Measurements from ENCODE around the gene CYP27C1.
"Not testable (repeated sequence)": the region's sequence is repeated elsewhere in the genome, so short reads cannot be mapped to it uniquely, and the experiment has no call there.

CYP27C1 gene

GRCh38 chr2:127220102-127220767, at the start of gene CYP27C1:
Gene CYP27C1, minus strand, starts transcription at chr2:127220299. Its CDS starts 29 bp downstream, at chr2:127220270.
- Histone ChIP-seq H3K4me1 (ENCODE audit: control insufficient read depth, insufficient read depth, low read length) (peaks cover 15% of the 10 kb centered on the region), H3K4me3 (ENCODE audit: low read length in 2 of 2) (peak within 1 kb of the TSS; percentile 43 to 71), H3K9ac (ENCODE audit: low read length in 2 of 2) (peak within 1 kb of the TSS; percentile 29 to 48)

DNA sequence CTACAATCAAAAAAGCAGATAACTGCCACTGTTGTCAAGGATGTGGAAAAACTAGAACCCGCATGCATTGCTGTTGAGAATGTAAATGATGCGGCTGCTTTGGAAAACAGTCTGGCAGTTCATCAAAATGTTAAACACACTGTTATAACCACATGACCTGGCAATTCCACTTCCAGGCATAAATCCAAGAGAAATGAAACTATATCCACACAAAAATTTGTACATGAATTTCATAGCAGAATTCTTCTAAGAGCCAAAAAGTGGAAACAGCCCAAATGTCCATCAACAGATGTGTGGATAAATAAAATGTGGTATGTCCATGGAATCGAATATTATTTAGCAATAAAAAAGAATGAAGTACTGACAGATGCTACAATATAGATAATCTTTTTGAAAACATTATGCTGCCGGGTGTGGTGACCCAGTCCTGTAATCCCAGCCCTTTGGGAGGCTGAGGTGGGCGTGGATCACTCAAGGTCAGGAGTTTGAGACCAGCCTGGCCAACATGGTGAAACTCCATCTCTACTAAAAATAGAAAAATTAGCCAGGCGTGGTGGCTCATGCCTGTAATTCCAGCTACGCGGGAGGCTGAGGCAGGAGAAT, 41.8 kb upstream of the CYP27C1 start:
- Histone ChIP-seq H3K27ac (ENCODE audit: low read length) (no peak overlapping the region), H3K9me3 (ENCODE audit: control insufficient read depth in 2 of 2, low read length in 2 of 2) (no peaks in the 10 kb centered on the region), H3K9ac (ENCODE audit: low read length in 2 of 2) (no peak overlapping the region), H3K27me3 (ENCODE audit: control insufficient read depth in 1 of 2, insufficient read depth in 2 of 2, low read length in 2 of 2) (no peaks in the 10 kb centered on the region), H3K4me1 (ENCODE audit: control insufficient read depth, insufficient read depth, low read length) (no peaks in the 10 kb centered on the region), H3K4me3 (ENCODE audit: low read length in 2 of 2) (no peak overlapping the region), H3K36me3 (ENCODE audit: control insufficient read depth in 2 of 2, insufficient read depth in 2 of 2, low read length in 2 of 2) (peaks cover 37 to 45% of the 10 kb centered on the region in 2 donors)

More at GRCh38 chr2:127220102-127220767, at the start of gene CYP27C1:
- Histone ChIP-seq H3K27ac (ENCODE audit: low read length) (no peak within 1 kb of the TSS), H3K27me3 (ENCODE audit: control insufficient read depth in 1 of 2, insufficient read depth in 2 of 2, low read length in 2 of 2) (peaks cover 13 to 22% of the 10 kb centered on the region in 2 donors), H3K9me3 (ENCODE audit: control insufficient read depth in 2 of 2, low read length in 2 of 2) (no peaks in the 10 kb centered on the region), H3K36me3 (ENCODE audit: control insufficient read depth in 2 of 2, insufficient read depth in 2 of 2, low read length in 2 of 2) (no peaks in the 10 kb centered on the region)

GRCh38 chr2:127259355-127259754, 39.3 kb upstream of the CYP27C1 start:
- peaks cover 41 to 50% of the 10 kb centered on the region in 2 donors for H3K36me3 ChIP-seq (ENCODE audit: control insufficient read depth in 2 of 2, insufficient read depth in 2 of 2, low read length in 2 of 2)
- no peak overlapping the region for H3K27ac ChIP-seq (ENCODE audit: low read length)
- H3K9ac ChIP-seq (ENCODE audit: low read length in 2 of 2): no peak overlapping the region
- H3K9me3 ChIP-seq (ENCODE audit: control insufficient read depth in 2 of 2, low read length in 2 of 2): no peaks in the 10 kb centered on the region
- no peaks in the 10 kb centered on the region for H3K27me3 ChIP-seq (ENCODE audit: control insufficient read depth in 1 of 2, insufficient read depth in 2 of 2, low read length in 2 of 2)
- H3K4me3 ChIP-seq (ENCODE audit: low read length in 2 of 2): no peak overlapping the region
- H3K4me1 ChIP-seq (ENCODE audit: control insufficient read depth, insufficient read depth, low read length): no peaks in the 10 kb centered on the region

DNA sequence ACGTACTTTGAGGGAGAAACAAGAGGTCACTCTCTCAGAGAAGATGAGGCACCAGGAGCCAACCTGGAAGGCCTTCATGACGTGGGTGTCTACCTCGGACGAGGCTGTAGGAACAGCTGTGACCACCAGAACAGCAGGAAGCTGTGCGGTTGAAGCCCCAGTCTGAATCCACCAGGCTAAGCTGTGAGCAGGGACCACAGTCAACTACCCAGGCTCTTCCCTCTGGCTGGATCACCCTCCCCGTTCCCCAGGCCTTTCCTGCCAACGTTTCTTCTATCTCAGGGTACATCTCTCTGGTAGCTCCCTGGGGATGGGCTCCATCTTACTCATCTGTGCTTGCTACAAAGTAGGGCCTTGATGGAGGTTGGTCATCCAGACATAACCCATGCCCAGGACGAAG, 36.8 kb upstream of the CYP27C1 start:
- no peak overlapping the region for H3K27ac ChIP-seq (ENCODE audit: low read length)
- no peaks in the 10 kb centered on the region for H3K27me3 ChIP-seq (ENCODE audit: control insufficient read depth in 1 of 2, insufficient read depth in 2 of 2, low read length in 2 of 2)
- H3K36me3 ChIP-seq (ENCODE audit: control insufficient read depth in 2 of 2, insufficient read depth in 2 of 2, low read length in 2 of 2): peaks cover 35 to 44% of the 10 kb centered on the region in 2 donors
- no peak overlapping the region for H3K4me3 ChIP-seq (ENCODE audit: low read length in 2 of 2)
- H3K9me3 ChIP-seq (ENCODE audit: control insufficient read depth in 2 of 2, low read length in 2 of 2): no peaks in the 10 kb centered on the region
- H3K9ac ChIP-seq (ENCODE audit: low read length in 2 of 2): no peak overlapping the region
- H3K4me1 ChIP-seq (ENCODE audit: control insufficient read depth, insufficient read depth, low read length): no peaks in the 10 kb centered on the region

GRCh38 chr2:127256381-127256780, 36.3 kb upstream of the CYP27C1 start:
- H3K4me3 ChIP-seq (ENCODE audit: low read length in 2 of 2): no peak overlapping the region
- no peak overlapping the region for H3K9ac ChIP-seq (ENCODE audit: low read length in 2 of 2)
- H3K27me3 ChIP-seq (ENCODE audit: control insufficient read depth in 1 of 2, insufficient read depth in 2 of 2, low read length in 2 of 2): no peaks in the 10 kb centered on the region
- no peaks in the 10 kb centered on the region for H3K9me3 ChIP-seq (ENCODE audit: control insufficient read depth in 2 of 2, low read length in 2 of 2)
- H3K4me1 ChIP-seq (ENCODE audit: control insufficient read depth, insufficient read depth, low read length): no peaks in the 10 kb centered on the region
- peaks cover 33 to 43% of the 10 kb centered on the region in 2 donors for H3K36me3 ChIP-seq (ENCODE audit: control insufficient read depth in 2 of 2, insufficient read depth in 2 of 2, low read length in 2 of 2)
- H3K27ac ChIP-seq (ENCODE audit: low read length): no peak overlapping the region

DNA sequence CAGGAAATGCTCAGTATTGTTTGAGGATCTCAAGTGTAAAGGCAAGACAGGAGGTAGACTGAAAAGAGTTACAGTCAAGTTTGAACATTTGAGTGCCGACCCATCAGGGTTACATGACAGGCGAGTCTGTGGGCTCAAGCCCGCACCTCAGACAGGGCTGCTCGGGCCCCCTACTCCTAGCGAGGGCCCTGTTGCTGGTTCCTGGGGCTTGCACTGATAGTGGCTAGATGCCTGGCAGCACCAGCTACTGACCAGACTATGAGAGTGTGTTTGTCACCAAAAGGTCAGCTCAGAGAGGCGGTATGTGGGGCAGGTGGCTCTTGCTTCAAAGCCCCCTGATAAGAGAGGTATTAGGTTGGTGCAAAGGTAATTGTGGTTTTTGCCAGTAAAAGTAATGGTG, 35.6 kb upstream of the CYP27C1 start:
- Histone ChIP-seq H3K9me3 (ENCODE audit: control insufficient read depth in 2 of 2, low read length in 2 of 2) (no peaks in the 10 kb centered on the region), H3K27me3 (ENCODE audit: control insufficient read depth in 1 of 2, insufficient read depth in 2 of 2, low read length in 2 of 2) (no peaks in the 10 kb centered on the region), H3K9ac (ENCODE audit: low read length in 2 of 2) (no peak overlapping the region), H3K27ac (ENCODE audit: low read length) (no peak overlapping the region), H3K4me3 (ENCODE audit: low read length in 2 of 2) (no peak overlapping the region), H3K4me1 (ENCODE audit: control insufficient read depth, insufficient read depth, low read length) (no peaks in the 10 kb centered on the region), H3K36me3 (ENCODE audit: control insufficient read depth in 2 of 2, insufficient read depth in 2 of 2, low read length in 2 of 2) (peaks cover 26 to 37% of the 10 kb centered on the region in 2 donors)

- H3K36me3 ChIP-seq (ENCODE audit: control insufficient read depth in 2 of 2, insufficient read depth in 2 of 2, low read length in 2 of 2): peaks cover 20 to 31% of the 10 kb centered on the region in 2 donors
- no peak overlapping the region for H3K4me3 ChIP-seq (ENCODE audit: low read length in 2 of 2)
- H3K4me1 ChIP-seq (ENCODE audit: control insufficient read depth, insufficient read depth, low read length): no peaks in the 10 kb centered on the region
- no peak overlapping the region for H3K9ac ChIP-seq (ENCODE audit: low read length in 2 of 2)
- H3K27ac ChIP-seq (ENCODE audit: low read length): no peak overlapping the region
- H3K9me3 ChIP-seq (ENCODE audit: control insufficient read depth in 2 of 2, low read length in 2 of 2): no peaks in the 10 kb centered on the region
- no peaks in the 10 kb centered on the region for H3K27me3 ChIP-seq (ENCODE audit: control insufficient read depth in 1 of 2, insufficient read depth in 2 of 2, low read length in 2 of 2)
Observed at GRCh38 chr2:127255146-127255545, 35.0 kb upstream of the CYP27C1 start.

DNA sequence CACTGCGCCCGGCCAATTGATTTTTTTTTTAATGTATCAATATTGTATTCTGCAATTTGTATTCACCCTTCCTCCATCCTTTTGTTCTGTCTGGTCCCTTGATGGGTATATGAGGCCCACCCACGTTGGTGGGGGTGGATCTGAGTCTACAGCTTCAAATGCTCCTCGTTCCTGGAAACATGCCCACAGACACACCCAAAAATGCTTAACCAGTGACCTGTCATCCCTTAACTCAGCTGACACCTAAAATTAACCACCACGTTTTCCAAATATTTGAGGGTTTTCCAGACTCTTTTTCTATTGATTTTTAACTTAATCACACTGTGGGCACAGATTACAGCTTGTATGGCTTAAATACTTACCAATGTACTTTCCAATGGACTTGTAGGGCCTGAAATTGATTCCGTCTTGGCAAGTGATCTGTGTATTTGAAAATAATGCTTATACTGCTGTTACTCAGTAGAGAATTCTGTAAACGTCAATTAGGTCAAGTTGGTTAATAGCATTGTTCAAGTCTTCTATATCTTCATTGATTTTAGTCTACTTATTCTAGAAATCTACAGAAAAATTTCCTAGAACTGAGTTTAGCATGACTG, 34.4 kb upstream of the CYP27C1 start:
- Histone ChIP-seq H3K36me3 (ENCODE audit: control insufficient read depth in 2 of 2, insufficient read depth in 2 of 2, low read length in 2 of 2) (peaks cover 14 to 26% of the 10 kb centered on the region in 2 donors), H3K27ac (ENCODE audit: low read length) (no peak overlapping the region), H3K9ac (ENCODE audit: low read length in 2 of 2) (no peak overlapping the region), H3K4me1 (ENCODE audit: control insufficient read depth, insufficient read depth, low read length) (no peaks in the 10 kb centered on the region), H3K27me3 (ENCODE audit: control insufficient read depth in 1 of 2, insufficient read depth in 2 of 2, low read length in 2 of 2) (no peaks in the 10 kb centered on the region), H3K9me3 (ENCODE audit: control insufficient read depth in 2 of 2, low read length in 2 of 2) (no peaks in the 10 kb centered on the region), H3K4me3 (ENCODE audit: low read length in 2 of 2) (no peak overlapping the region)

DNA sequence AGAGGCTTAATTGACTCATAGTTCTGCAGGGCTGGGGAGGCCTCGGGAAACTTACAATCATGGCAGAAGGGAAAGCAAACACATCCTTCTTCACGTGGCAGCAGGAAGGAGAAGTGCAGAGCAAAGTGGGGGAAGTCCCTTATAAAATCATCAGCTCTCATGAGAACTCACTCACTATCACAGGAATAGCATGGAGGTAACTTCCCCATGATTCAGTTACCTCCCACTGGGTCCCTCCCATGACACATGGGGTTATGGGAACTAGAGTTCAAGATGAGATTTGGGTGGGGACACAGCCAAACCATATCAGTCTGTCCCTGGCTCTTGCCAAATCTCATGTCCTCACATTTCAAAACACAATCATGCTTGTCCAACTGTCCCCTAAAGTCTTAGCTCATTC, 21.1 kb upstream of the CYP27C1 start:
- not testable (repeated sequence) for H3K4me1 ChIP-seq (ENCODE audit: control insufficient read depth, insufficient read depth, low read length); H3K4me3 ChIP-seq (ENCODE audit: low read length in 2 of 2); H3K36me3 ChIP-seq (ENCODE audit: control insufficient read depth in 2 of 2, insufficient read depth in 2 of 2, low read length in 2 of 2); H3K9me3 ChIP-seq (ENCODE audit: control insufficient read depth in 2 of 2, low read length in 2 of 2); H3K27ac ChIP-seq (ENCODE audit: low read length); H3K9ac ChIP-seq (ENCODE audit: low read length in 2 of 2); H3K27me3 ChIP-seq (ENCODE audit: control insufficient read depth in 1 of 2, insufficient read depth in 2 of 2, low read length in 2 of 2)

DNA sequence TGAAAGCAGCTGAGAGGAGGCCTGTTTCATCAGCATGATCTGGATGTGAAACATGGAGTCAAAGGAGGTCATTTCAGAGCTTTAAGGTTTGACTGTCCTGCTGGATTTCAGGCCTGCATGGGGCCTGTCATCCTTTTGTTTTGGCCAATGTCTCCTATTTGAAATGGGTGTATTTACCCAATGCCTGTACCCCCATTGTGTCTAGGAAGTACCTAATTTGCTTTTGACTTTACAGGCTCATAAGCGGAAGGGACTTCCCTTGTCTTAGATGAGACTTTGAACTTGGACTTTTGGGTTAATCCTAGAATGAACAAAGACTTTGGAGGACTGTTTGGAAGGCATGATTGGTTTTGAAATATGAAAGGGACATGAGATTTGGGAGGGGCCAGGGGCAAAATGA, 19.3 kb upstream of the CYP27C1 start:
- H3K36me3 ChIP-seq (ENCODE audit: control insufficient read depth in 2 of 2, insufficient read depth in 2 of 2, low read length in 2 of 2): no peaks in the 10 kb centered on the region
- H3K27ac ChIP-seq (ENCODE audit: low read length): no peak overlapping the region
- no peaks in the 10 kb centered on the region for H3K27me3 ChIP-seq (ENCODE audit: control insufficient read depth in 1 of 2, insufficient read depth in 2 of 2, low read length in 2 of 2)
- H3K4me1 ChIP-seq (ENCODE audit: control insufficient read depth, insufficient read depth, low read length): no peaks in the 10 kb centered on the region
- no peaks in the 10 kb centered on the region for H3K9me3 ChIP-seq (ENCODE audit: control insufficient read depth in 2 of 2, low read length in 2 of 2)
- no peak overlapping the region for H3K9ac ChIP-seq (ENCODE audit: low read length in 2 of 2)
- no peak overlapping the region for H3K4me3 ChIP-seq (ENCODE audit: low read length in 2 of 2)

DNA sequence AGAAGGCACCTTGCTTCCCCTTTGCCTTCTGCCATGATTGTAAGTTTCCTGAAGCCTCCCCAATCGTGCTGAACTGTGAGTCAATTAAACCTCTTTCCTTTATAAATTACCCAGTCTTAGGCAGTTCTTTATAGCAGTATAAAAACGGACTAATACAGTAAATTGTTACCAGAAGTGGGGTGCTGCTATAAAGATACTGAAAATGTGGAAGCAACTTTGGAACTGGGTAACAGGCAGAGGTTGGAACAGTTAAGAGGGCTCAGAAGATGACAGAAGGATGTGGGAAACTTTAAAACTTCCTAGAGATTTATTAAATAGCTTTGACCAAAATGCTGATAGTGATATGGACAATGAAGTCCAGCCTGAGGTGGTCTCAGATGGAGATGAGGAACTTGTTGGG, 17.7 kb upstream of the CYP27C1 start:
- not testable (repeated sequence) for H3K36me3 ChIP-seq (ENCODE audit: control insufficient read depth in 2 of 2, insufficient read depth in 2 of 2, low read length in 2 of 2); H3K4me3 ChIP-seq (ENCODE audit: low read length in 2 of 2); H3K9ac ChIP-seq (ENCODE audit: low read length in 2 of 2); H3K27ac ChIP-seq (ENCODE audit: low read length); H3K27me3 ChIP-seq (ENCODE audit: control insufficient read depth in 1 of 2, insufficient read depth in 2 of 2, low read length in 2 of 2); H3K4me1 ChIP-seq (ENCODE audit: control insufficient read depth, insufficient read depth, low read length); H3K9me3 ChIP-seq (ENCODE audit: control insufficient read depth in 2 of 2, low read length in 2 of 2)
